MCF 10A (cell line): ENCODE measurements around the gene ODAD4. TPM values are rescaled to one million over a fixed set of nuclear protein-coding genes. Genes with fewer than 3 reads are reported as not detected.

Experiments used
- BruUV-seq: library from RNA; stranded (reverse); fragments of 400-500 nt; replicated peaks from 2 replicates; lab custom pipeline; 2021; lab: Mats Ljungman, UMichigan
- CTCF ChIA-PET: fragments of 300-600 bp; sonication (Branson Sonifier 250); formaldehyde crosslinking; extraction: SDS; loops from one replicate; lab custom pipeline; 2021; ENCODE audit warnings: antibody characterized with exemption, inconsistent platforms; lab: Yijun Ruan, JAX
- POLR2A ChIA-PET: fragments of 300-600, 350-650 bp; sonication (Branson Sonifier 250); formaldehyde crosslinking; extraction: SDS; loops from one replicate; lab custom pipeline; 2020; ENCODE audit warnings: antibody characterized with exemption, inconsistent platforms; lab: Yijun Ruan, JAX
- DNase-seq: peaks from one replicate; pipeline ENCODE4 v3.0.0-alpha.2; 2018; ENCODE audit not compliant: unreplicated experiment
- H3K27ac Mint-ChIP-seq: one replicate; pipeline ENCODE4 v1.8.0; 2022; ENCODE audit warnings: mild to moderate bottlenecking, low read depth, mixed read lengths; ENCODE audit not compliant: unreplicated experiment
- H3K27me3 Mint-ChIP-seq: one replicate; pipeline ENCODE4 v1.8.0; 2022; ENCODE audit warnings: mixed read lengths; ENCODE audit not compliant: insufficient read depth, unreplicated experiment
- H3K36me3 Mint-ChIP-seq: one replicate; pipeline ENCODE4 v1.8.0; 2022; ENCODE audit warnings: mild to moderate bottlenecking, moderate library complexity, mixed read lengths; ENCODE audit not compliant: insufficient read depth, unreplicated experiment
- H3K4me1 Mint-ChIP-seq: one replicate; pipeline ENCODE4 v1.8.0; 2022; ENCODE audit warnings: mixed read lengths; ENCODE audit not compliant: insufficient read depth, unreplicated experiment
- H3K4me3 Mint-ChIP-seq: one replicate; pipeline ENCODE4 v1.8.0; 2022; ENCODE audit warnings: mild to moderate bottlenecking, moderate library complexity, mixed read lengths; ENCODE audit not compliant: unreplicated experiment
- H3K9me3 Mint-ChIP-seq: one replicate; pipeline ENCODE4 v1.8.0; 2022; ENCODE audit warnings: mixed read lengths; ENCODE audit not compliant: unreplicated experiment
- CTCF ChIP-seq: fragments of 200-600 bp; IDR thresholded peaks from one replicate; pipeline ENCODE4 v1.8.0; 2022; ENCODE audit warnings: antibody characterized with exemption, mild to moderate bottlenecking; ENCODE audit not compliant: unreplicated experiment
- intact Hi-C: fragments of 100-400 bp; cut with micrococcal nuclease; formaldehyde crosslinking; loops from 2 replicates; pipeline ENCODE4 v1.14.1; 2022
- total RNA-seq: library from RNA; stranded (reverse); gene quantifications from 2 replicates; pipeline ENCODE4 v1.2.3, GENCODE V29; 2022

The ODAD4 gene
- total RNA-seq, 1 experiment from 2014 or later = 0.96 TPM

- Mint-ChIP-seq H3K4me3 (no peak overlapping the region), H3K36me3 (peaks cover 73% of the 10 kb centered on the region), H3K27me3 (no peaks in the 10 kb centered on the region), H3K9me3 (no peaks in the 10 kb centered on the region), H3K4me1 (peaks cover 6% of the 10 kb centered on the region), H3K27ac (no peak overlapping the region)
- no peak for DNase-seq
- TF ChIP-seq CTCF = no peak
- BruUV-seq = no TSS peak
- POLR2A ChIA-PET = no interaction called here
- CTCF ChIA-PET = no interaction called here
- intact Hi-C loops = no loop called here
Measured at GRCh38 chr17:41904242-41904841, 26.1 kb upstream of the ODAD4 start.

DNA sequence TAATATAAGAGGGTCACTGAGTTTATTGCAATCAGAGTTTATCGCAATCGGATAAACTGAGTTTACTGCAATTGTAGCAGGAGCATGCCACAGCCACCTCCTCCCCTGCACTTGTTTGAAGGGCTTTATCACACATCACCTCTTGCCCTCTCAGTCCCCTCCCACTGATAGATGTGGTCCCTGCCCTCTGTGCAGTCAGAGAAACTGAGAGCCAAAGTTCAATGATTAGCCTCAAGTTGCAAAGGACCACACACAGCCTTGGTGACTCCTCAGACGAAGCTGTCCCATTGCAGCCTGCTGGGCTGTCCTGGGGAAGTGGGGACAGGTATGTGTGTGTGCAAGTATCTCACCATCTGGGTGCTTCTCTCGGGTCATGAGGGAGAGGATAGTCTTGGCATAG lies 25.2 kb upstream of the ODAD4 start:
- peaks cover 73% of the 10 kb centered on the region for H3K36me3 Mint-ChIP-seq
- POLR2A ChIA-PET = no interaction called here

GRCh38 chr17:41906465-41907184 lies 23.8 kb upstream of the ODAD4 start:
- Mint-ChIP-seq H3K9me3 (no peaks in the 10 kb centered on the region), H3K27me3 (no peaks in the 10 kb centered on the region), H3K4me3 (no peak overlapping the region), H3K36me3 (peaks cover 70% of the 10 kb centered on the region), H3K4me1 (peaks cover 9% of the 10 kb centered on the region), H3K27ac (no peak overlapping the region)
- CTCF ChIA-PET = no interaction called here
- POLR2A ChIA-PET = interaction anchor here (0.6 kb wide), 1 partner anchor 11 kb away, joined by 6 read pairs; no protein-coding TSS in a partner anchor
- no peak for TF ChIP-seq CTCF
- intact Hi-C loops = no loop called here
- no peak for DNase-seq
- no TSS peak for BruUV-seq

More for the DNA sequence above, 25.2 kb upstream of the ODAD4 start:
- no peak overlapping the region for H3K4me3 Mint-ChIP-seq
- TF ChIP-seq CTCF = no peak
- intact Hi-C loops = no loop called here
- CTCF ChIA-PET = no interaction called here
- H3K4me1 Mint-ChIP-seq = peaks cover 9% of the 10 kb centered on the region
- no peaks in the 10 kb centered on the region for H3K9me3 Mint-ChIP-seq
- no peak for DNase-seq
- no peak overlapping the region for H3K27ac Mint-ChIP-seq
- no TSS peak for BruUV-seq
- no peaks in the 10 kb centered on the region for H3K27me3 Mint-ChIP-seq

GRCh38 chr17:41907185-41907556 lies 23.2 kb upstream of the ODAD4 start:
- POLR2A ChIA-PET = interaction anchor here (4.0 kb wide), 1 partner anchor 11 kb away, joined by 13 read pairs; the partner anchor contains the start of gene ACLY

More at GRCh38 chr17:41907185-41907556, 23.2 kb upstream of the ODAD4 start:
- no TSS peak for BruUV-seq
- TF ChIP-seq CTCF = no peak
- peaks cover 9% of the 10 kb centered on the region for H3K4me1 Mint-ChIP-seq
- no peak for DNase-seq
- intact Hi-C loops = no loop called here
- H3K27ac Mint-ChIP-seq = no peak overlapping the region
- H3K9me3 Mint-ChIP-seq = no peaks in the 10 kb centered on the region
- H3K4me3 Mint-ChIP-seq = no peak overlapping the region
- no peaks in the 10 kb centered on the region for H3K27me3 Mint-ChIP-seq
- CTCF ChIA-PET = no interaction called here
- peaks cover 70% of the 10 kb centered on the region for H3K36me3 Mint-ChIP-seq
